Esophagus squamous epithelium (tissue), 5 donors: ENCODE results near the gene MBNL1. TPM values are rescaled to one million over a fixed set of nuclear protein-coding genes. Genes with fewer than 3 reads are reported as not detected.

ENCODE experiments used
- DNase-seq: peaks from one replicate; lab custom pipeline; 2025; lab: John Stamatoyannopoulos, UW
- H3K27ac ChIP-seq, 4 donors: fragments of 200-600 bp; sonication (generic); one replicate each; pipeline ENCODE4 v1.5.1; 2016 to 2019; ENCODE audit warnings: mild to moderate bottlenecking in 1 of 4
- H3K27me3 ChIP-seq, 4 donors: fragments of 200-600 bp; sonication (generic); 1 replicate in 3 of 4; 2 replicates in 1 of 4; pipeline versions ENCODE4 v1.5.1 to v1.6.0; 2017 to 2021; ENCODE audit warnings: antibody characterized with exemption in 1 of 4
- H3K36me3 ChIP-seq, 3 donors: fragments of 200-600 bp; sonication (generic); one replicate each; pipeline ENCODE4 v1.5.1; 2016 to 2019
- H3K4me1 ChIP-seq, 3 donors: fragments of 200-600 bp; sonication (generic); one replicate each; pipeline ENCODE4 v1.5.1; 2017 to 2019
- H3K4me3 ChIP-seq, 4 donors: fragments of 200-600 bp; sonication (generic); 1 replicate in 3 of 4; 2 replicates in 1 of 4; pipeline ENCODE4 v1.5.1; 2016 to 2019; ENCODE audit warnings: mild to moderate bottlenecking in 2 of 4, moderate library complexity in 1 of 4
- H3K9me3 ChIP-seq, 3 donors: fragments of 200-600 bp; sonication (generic); one replicate each; pipeline ENCODE4 v1.5.1; 2016 to 2019
- CTCF ChIP-seq, 6 experiments: fragments of 450-650 bp in 4 of 6; fragments of 200-600 bp in 2 of 6; sonication (generic) in 2 of 6; IDR thresholded peaks; one replicate each; pipeline ENCODE4 v1.5.1; 2016 to 2019; ENCODE audit warnings: antibody characterized with exemption in 6 of 6, mild to moderate bottlenecking in 4 of 6, moderate library complexity in 4 of 6
- POLR2A ChIP-seq, 4 donors: fragments of 450-650 bp; IDR thresholded peaks; one replicate each; pipeline ENCODE4 v1.6.1; 2017; ENCODE audit warnings: antibody characterized with exemption in 4 of 4, mild to moderate bottlenecking in 4 of 4, moderate library complexity in 3 of 4
- WGBS, 2 donors: methylation state at CpG; one replicate each; pipeline ENCODE4 v1.1.5; 2018; 5-methylcytosine and 5-hydroxymethylcytosine counted together
- intact Hi-C: fragments of 100-400 bp; cut with DNase I; formaldehyde crosslinking; loops from one replicate; pipeline ENCODE4 v1.15.0; 2022
- total RNA-seq, 4 donors: library from RNA; depleted of rRNA; stranded (reverse); fragments of >200 nt; gene quantifications; one replicate each; pipeline ENCODE4 v1.1.0, GENCODE V29; 2016
- donor health status: DM: yes; HTN: yes; CAD: no.

Gene MBNL1
- total RNA-seq, 4 donors from 2014 or later = 94.0 to 318 (median 161) TPM

GRCh38 chr3:152226176-152226575, 42.6 kb upstream of the MBNL1 start:
- intact Hi-C loops = no loop called here
- DNase-seq = no peak
- Histone ChIP-seq H3K27me3 (no peaks in the 10 kb centered on the region), H3K9me3 (no peaks in the 10 kb centered on the region), H3K27ac (no peak overlapping the region), H3K4me1 (peaks cover 7 to 18% (median 7%) of the 10 kb centered on the region in 3 donors), H3K4me3 (no peak overlapping the region), H3K36me3 (no peaks in the 10 kb centered on the region)
- WGBS, 2 donors = 80 to 88% methylated on average over 2 of the region's 2 CpGs
- no peak for TF ChIP-seq POLR2A (IDR thresholded peaks at IDR 0.05)
- TF ChIP-seq CTCF (IDR thresholded peaks at IDR 0.05) = no peak

GRCh38 chr3:152227027-152227426, 41.7 kb upstream of the MBNL1 start:
- Histone ChIP-seq H3K4me3 (no peak overlapping the region), H3K27me3 (no peaks in the 10 kb centered on the region), H3K27ac (no peak overlapping the region), H3K4me1 (peaks cover 3 to 17% (median 7%) of the 10 kb centered on the region in 3 donors), H3K36me3 (no peaks in the 10 kb centered on the region), H3K9me3 (no peaks in the 10 kb centered on the region)
- TF ChIP-seq POLR2A (IDR thresholded peaks at IDR 0.05) = no peak
- TF ChIP-seq CTCF (IDR thresholded peaks at IDR 0.05) = no peak
- DNase-seq = no peak
- 79 to 80% methylated on average over 2 of the region's 2 CpGs for WGBS, 2 donors
- intact Hi-C loops = no loop called here

- WGBS, 2 donors = 85 to 92% methylated on average over 1 of the region's 1 CpG
- H3K27ac ChIP-seq = no peak overlapping the region
- peaks cover 0 to 8% (median 5%) of the 10 kb centered on the region in 3 donors for H3K4me1 ChIP-seq
- H3K4me3 ChIP-seq = no peak overlapping the region
- intact Hi-C loops = no loop called here
- no peaks in the 10 kb centered on the region for H3K36me3 ChIP-seq
- H3K9me3 ChIP-seq = no peaks in the 10 kb centered on the region
- TF ChIP-seq POLR2A (IDR thresholded peaks at IDR 0.05) (no peak), CTCF (IDR thresholded peaks at IDR 0.05) (no peak)
- H3K27me3 ChIP-seq = no peaks in the 10 kb centered on the region
- DNase-seq = no peak
Measured at GRCh38 chr3:152229692-152230091, 39.0 kb upstream of the MBNL1 start.

DNA sequence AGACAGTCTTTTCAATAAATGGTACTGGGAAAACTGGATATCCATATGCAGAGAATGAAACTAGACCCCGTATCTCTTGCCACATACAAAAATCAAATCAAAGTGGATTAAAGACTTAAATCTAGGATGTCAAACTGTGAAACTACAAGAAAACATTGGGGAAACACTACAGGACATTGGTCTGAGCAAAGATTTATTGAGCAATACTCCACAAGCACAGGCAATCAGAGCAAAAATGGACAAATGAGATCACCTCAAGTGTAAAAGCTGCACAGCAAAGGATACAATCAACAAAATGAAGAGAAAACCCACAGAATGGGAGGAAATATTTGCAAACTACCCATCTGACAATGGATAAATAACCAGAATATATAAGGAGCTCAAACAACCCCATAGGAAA, 38.4 kb upstream of the MBNL1 start:
- H3K36me3 ChIP-seq = no peaks in the 10 kb centered on the region
- no peak for TF ChIP-seq CTCF (IDR thresholded peaks at IDR 0.05)
- TF ChIP-seq POLR2A (IDR thresholded peaks at IDR 0.05) = no peak
- intact Hi-C loops = no loop called here
- H3K27ac ChIP-seq = no peak overlapping the region
- peaks cover 0 to 11% (median 5%) of the 10 kb centered on the region in 3 donors for H3K4me1 ChIP-seq
- H3K9me3 ChIP-seq = no peaks in the 10 kb centered on the region
- WGBS, 2 donors = 89 to 97% methylated on average over 1 of the region's 1 CpG
- no peaks in the 10 kb centered on the region for H3K27me3 ChIP-seq
- H3K4me3 ChIP-seq = no peak overlapping the region
- no peak for DNase-seq

DNA sequence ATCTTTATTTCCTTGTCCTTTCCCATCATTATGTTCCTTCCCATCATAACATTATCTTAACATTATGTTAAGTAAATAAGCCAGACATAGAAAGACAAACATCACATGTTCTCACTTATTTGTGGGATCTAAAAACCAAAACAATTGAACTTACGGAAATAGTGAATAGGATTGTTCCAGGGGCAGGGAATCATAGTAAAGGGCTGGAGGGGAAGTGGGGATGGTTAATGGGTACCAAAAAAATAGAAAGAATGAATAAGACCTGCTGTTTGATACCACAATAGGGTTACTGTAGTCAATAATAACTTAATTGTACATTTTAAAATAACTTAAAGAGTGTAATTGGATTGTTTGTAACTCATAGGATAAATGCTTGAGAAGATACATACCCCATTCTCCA, 36.7 kb upstream of the MBNL1 start:
- intact Hi-C loops = no loop called here
- Histone ChIP-seq H3K36me3 (no peaks in the 10 kb centered on the region), H3K4me3 (no peak overlapping the region), H3K4me1 (peaks cover 0 to 20% (median 10%) of the 10 kb centered on the region in 3 donors), H3K27ac (no peak overlapping the region), H3K27me3 (no peaks in the 10 kb centered on the region), H3K9me3 (no peaks in the 10 kb centered on the region)
- WGBS, 2 donors = 92% methylated on average over 1 of the region's 1 CpG
- no peak for TF ChIP-seq POLR2A (IDR thresholded peaks at IDR 0.05)
- TF ChIP-seq CTCF (IDR thresholded peaks at IDR 0.05) = no peak
- DNase-seq = no peak
